Bronchial epithelial cell (primary cell): Measurements from ENCODE around the gene ADAM15. TPM values are rescaled to one million over a fixed set of nuclear protein-coding genes. Genes with fewer than 3 reads are reported as not detected.

ENCODE experiments used
- DNase-seq: peaks from one replicate; pipeline ENCODE4 v3.0.0-alpha.2; 2010; ENCODE audit warnings: low read depth
- FAIRE-seq: peaks from 2 replicates; lab custom pipeline; 2011; peaks lifted over from hg19 to GRCh38; lab: Jason Lieb, UNC
- H3K27me3 ChIP-seq: 2 replicates; pipeline ENCODE4 v1.5.1; 2011; ENCODE audit warnings: low read length; ENCODE audit not compliant: control insufficient read depth, insufficient read depth
- H3K36me3 ChIP-seq: 2 replicates; pipeline ENCODE4 v1.5.1; 2011; ENCODE audit warnings: low read length; ENCODE audit not compliant: control insufficient read depth, insufficient read depth
- H3K4me3 ChIP-seq: 2 replicates; pipeline ENCODE4 v1.5.1; 2011; ENCODE audit warnings: mild to moderate bottlenecking, low read depth, low read length, control low read depth
- CTCF ChIP-seq: IDR thresholded peaks from 2 replicates; pipeline ENCODE4 v1.5.1; 2011; ENCODE audit warnings: mild to moderate bottlenecking, moderate library complexity, low read length, control low read depth, inconsistent platforms; ENCODE audit not compliant: insufficient read depth, severe bottlenecking
- total RNA-seq: library from RNA; depleted of rRNA; stranded (reverse); fragments of >200 nt; gene quantifications from 2 replicates; pipeline ENCODE4 v1.2.1, GENCODE V29; 2014

The ADAM15 gene
- total RNA-seq, 1 donor from 2014 or later: 181 TPM

- FAIRE-seq (no peak), DNase-seq (no peak)
- Histone ChIP-seq H3K4me3 (no peak overlapping the region), H3K36me3 (peaks cover 18% of the 10 kb centered on the region), H3K27me3 (no peaks in the 10 kb centered on the region)
- TF ChIP-seq CTCF: no peak
Observed at GRCh38 chr1:155019377-155020245, 31.5 kb upstream of the ADAM15 start.

GRCh38 chr1:155022136-155022926 lies 28.8 kb upstream of the ADAM15 start:
- Histone ChIP-seq H3K36me3 (peaks cover 10% of the 10 kb centered on the region), H3K4me3 (no peak overlapping the region), H3K27me3 (no peaks in the 10 kb centered on the region)
- FAIRE-seq (no peak), DNase-seq (peak; percentile 21)
- TF ChIP-seq CTCF: no peak

- Histone ChIP-seq H3K36me3 (peaks cover 7% of the 10 kb centered on the region), H3K27me3 (no peaks in the 10 kb centered on the region), H3K4me3 (no peak overlapping the region)
- TF ChIP-seq CTCF: no peak
- DNase-seq (peak; percentile 55), FAIRE-seq (no peak)
Observed at GRCh38 chr1:155022927-155023236, 28.2 kb upstream of the ADAM15 start.

- TF ChIP-seq CTCF: no peak
- Histone ChIP-seq H3K4me3 (no peak overlapping the region), H3K36me3 (peaks cover 2% of the 10 kb centered on the region), H3K27me3 (no peaks in the 10 kb centered on the region)
- DNase-seq: no peak
- peak; percentile 18 for FAIRE-seq
Observed at GRCh38 chr1:155023627-155024026, 27.5 kb upstream of the ADAM15 start.

- Histone ChIP-seq H3K27me3 (no peaks in the 10 kb centered on the region), H3K4me3 (no peak overlapping the region), H3K36me3 (no peaks in the 10 kb centered on the region)
- FAIRE-seq: no peak
- DNase-seq: no peak
- no peak for TF ChIP-seq CTCF
Observed at GRCh38 chr1:155024315-155024714, 26.8 kb upstream of the ADAM15 start.
